Skeletal muscle satellite cell (primary cell): ENCODE data around the gene ZNF382. TPM values are rescaled to one million over a fixed set of nuclear protein-coding genes. Genes with fewer than 3 reads are reported as not detected.
"Not testable (repeated sequence)": the region's sequence is repeated elsewhere in the genome, so short reads cannot be mapped to it uniquely, and the experiment has no call there.

Experiments
- H3K27me3 ChIP-seq: 2 replicates; pipeline ENCODE4 v1.7.0; 2013; ENCODE audit warnings: low read length; ENCODE audit not compliant: control insufficient read depth, insufficient read depth
- H3K36me3 ChIP-seq: 2 replicates; pipeline ENCODE4 v1.7.0; 2013; ENCODE audit warnings: mild to moderate bottlenecking, control low read depth, low read length; ENCODE audit not compliant: insufficient read depth
- H3K4me1 ChIP-seq: 2 replicates; pipeline ENCODE4 v1.7.0; 2013; ENCODE audit warnings: low read length; ENCODE audit not compliant: control insufficient read depth, insufficient read depth
- H3K4me2 ChIP-seq: 2 replicates; pipeline ENCODE4 v1.7.0; 2013; ENCODE audit warnings: mild to moderate bottlenecking, low read length
- H3K4me3 ChIP-seq: 2 replicates; pipeline ENCODE4 v1.7.0; 2013; ENCODE audit warnings: low read length
- H3K9ac ChIP-seq: 2 replicates; pipeline ENCODE4 v1.7.0; 2013; ENCODE audit warnings: mild to moderate bottlenecking, low read depth, low read length, moderate library complexity
- H3K9me3 ChIP-seq: replicated peaks from 2 replicates; pipeline ENCODE4 v1.7.0; 2013; ENCODE audit warnings: mild to moderate bottlenecking, control low read depth, low read length
- total RNA-seq: library from RNA; depleted of rRNA; stranded (reverse); fragments of >200 nt; gene quantifications from 2 replicates; pipeline ENCODE4 v1.2.3, GENCODE V29; 2012; rRNA removed

The ZNF382 gene
- total RNA-seq: 4.8 and 6.6 TPM in 2 replicates

DNA sequence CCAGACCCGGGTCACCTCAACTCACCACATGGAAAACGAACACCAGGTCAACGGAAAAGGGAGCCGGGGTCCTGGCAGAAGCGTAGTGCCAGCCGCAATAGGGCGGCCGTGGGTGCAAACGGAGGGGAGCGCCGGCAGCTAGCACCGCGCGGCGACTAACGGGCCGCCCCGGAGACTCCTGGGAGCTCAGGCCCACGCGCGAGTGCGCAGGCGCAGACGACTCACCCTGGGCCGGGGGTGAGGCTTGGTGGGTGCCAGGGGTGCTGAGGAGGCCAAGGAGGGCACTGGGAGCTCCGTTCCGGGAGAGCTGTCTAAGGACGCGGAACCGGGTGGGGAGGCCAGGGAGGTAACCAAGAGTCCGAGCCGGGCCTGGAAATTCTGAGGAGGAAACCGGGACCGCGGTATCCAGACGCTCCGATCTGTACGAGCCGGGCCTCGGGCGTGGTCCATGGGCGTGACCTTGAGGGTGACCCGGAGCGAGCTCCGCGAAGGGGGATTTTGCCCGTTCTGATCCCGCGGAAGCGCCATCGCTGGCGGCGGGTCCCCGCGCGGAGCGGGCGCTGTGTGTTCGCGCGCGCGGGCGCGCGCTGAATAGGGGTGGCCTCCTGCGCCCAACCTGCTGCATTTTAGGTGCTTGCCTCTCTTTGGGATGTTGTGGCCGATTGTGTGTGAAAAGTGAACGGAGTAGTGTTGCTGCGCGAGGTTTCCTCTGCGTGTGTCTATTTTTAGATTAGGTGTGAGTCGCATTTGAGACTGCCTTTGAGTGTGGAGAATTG lies at the start of gene ZNF382:
TSS of gene ZNF382 (plus strand) at position 213 of the 776 bp plus-strand sequence. CDS start 4,602 bp downstream, outside the sequence.
- Histone ChIP-seq H3K27me3 (no peaks in the 10 kb centered on the region), H3K9ac (peak within 1 kb of the TSS; percentile 87), H3K9me3 (no peaks in the 10 kb centered on the region), H3K4me2 (peak within 1 kb of the TSS; percentile 92), H3K4me3 (peak within 1 kb of the TSS; percentile 95), H3K36me3 (peaks cover 15% of the 10 kb centered on the region), H3K4me1 (peaks cover 9% of the 10 kb centered on the region)

DNA sequence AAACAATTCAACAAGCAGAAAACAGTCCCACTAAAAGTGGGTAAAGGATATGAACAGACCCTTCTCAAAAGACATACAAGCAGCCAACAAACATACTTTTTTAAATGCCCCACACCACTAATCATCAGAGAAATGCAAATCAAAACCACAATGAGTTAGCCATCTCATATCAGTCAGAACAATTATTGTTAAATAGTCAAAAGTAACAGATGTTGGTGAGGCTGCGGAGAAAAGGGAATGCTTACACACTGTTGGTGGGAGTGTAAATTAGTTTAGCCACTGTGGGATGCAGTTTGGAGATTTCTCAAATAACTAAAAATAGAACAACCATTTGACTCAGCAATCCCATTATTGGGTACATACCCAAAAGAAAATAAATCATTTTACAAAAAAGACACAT lies 40.7 kb upstream of the ZNF382 start:
- Histone ChIP-seq H3K9me3 (peaks cover 20% of the 10 kb centered on the region), H3K4me1 (no peaks in the 10 kb centered on the region), H3K27me3 (no peaks in the 10 kb centered on the region), H3K36me3 (peaks cover 38% of the 10 kb centered on the region), H3K4me2 (no peak overlapping the region), H3K4me3 (no peak overlapping the region), H3K9ac (no peak overlapping the region)

DNA sequence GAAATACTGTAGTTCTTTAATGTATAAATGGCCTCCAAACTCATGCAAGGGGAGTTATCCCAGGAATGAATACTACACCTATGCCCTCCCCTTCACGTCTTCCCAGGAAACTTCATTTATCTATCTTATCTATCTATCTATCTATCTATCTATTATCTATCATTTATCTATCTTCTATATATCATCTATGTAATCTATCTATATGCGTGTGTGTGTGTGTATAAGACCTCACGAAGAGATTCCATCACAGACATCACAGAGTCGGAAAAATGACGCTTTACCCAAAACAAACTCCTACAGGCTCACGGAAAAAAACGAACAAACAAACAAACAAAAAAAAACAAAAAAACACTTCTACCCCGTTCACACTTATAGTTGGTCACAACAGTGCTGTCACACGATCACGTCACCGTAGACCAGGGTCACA lies 32.5 kb upstream of the ZNF382 start:
- no peaks in the 10 kb centered on the region for H3K9me3 ChIP-seq
- H3K27me3 ChIP-seq: no peaks in the 10 kb centered on the region
- H3K4me3 ChIP-seq: peak overlapping the region; percentile 89
- H3K9ac ChIP-seq: peak overlapping the region; percentile 88
- peak overlapping the region; percentile 99 for H3K4me2 ChIP-seq
- peaks cover 3% of the 10 kb centered on the region for H3K4me1 ChIP-seq
- H3K36me3 ChIP-seq: peaks cover 26% of the 10 kb centered on the region

DNA sequence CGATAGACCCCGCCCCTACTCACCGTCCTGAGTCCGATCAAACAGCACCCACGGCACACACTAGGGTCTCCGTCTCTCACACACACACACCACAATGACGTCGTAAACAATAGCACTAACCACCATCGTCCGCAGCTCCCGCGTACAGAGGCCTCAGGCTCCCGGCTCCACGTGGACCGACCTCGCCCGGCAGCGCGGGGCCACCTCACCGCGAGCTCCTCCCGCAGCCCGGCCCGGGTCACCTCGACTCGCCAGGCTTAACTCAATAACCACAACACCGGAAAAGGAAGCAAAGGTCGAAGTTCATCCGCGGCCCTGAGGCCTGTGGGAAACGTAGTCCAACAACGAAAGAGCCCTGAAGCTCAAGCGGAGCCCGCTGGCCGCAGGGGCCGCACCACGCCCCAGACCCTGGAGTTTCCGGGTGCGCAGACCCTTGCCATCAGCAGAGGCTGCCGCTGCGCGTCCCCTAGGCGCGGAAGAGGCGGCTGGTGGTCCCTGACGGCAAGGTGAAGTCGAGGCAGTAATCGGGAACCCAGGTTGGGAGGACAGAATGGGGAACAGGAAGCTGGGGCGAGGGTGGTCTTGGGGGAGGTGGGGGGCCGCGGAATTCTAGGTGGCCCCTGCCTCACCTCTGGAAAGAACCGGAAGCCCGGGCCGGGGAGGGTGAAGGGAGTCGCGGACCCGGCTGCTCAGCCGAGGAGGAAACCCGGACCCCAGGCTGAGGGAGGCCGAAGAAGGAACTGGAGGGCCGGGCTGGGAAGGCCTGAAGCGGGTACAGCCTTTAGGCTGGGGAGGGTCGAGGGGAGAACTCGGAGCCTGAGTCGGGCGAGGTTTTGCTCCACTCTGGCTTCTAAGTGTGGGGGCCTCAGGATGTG lies 31.9 kb upstream of the ZNF382 start, which contains the start of gene ZNF529:
TSS of gene ZNF529 (minus strand) at position 273 of the 875 bp plus-strand sequence. CDS start 946 bp downstream, outside the sequence.
- Histone ChIP-seq H3K4me1 (peaks cover 3% of the 10 kb centered on the region), H3K27me3 (no peaks in the 10 kb centered on the region), H3K9me3 (no peaks in the 10 kb centered on the region), H3K4me2 (peak within 1 kb of the TSS; percentile 99), H3K9ac (peak within 1 kb of the TSS; percentile 88), H3K36me3 (peaks cover 25% of the 10 kb centered on the region), H3K4me3 (peak within 1 kb of the TSS; percentile 89)

DNA sequence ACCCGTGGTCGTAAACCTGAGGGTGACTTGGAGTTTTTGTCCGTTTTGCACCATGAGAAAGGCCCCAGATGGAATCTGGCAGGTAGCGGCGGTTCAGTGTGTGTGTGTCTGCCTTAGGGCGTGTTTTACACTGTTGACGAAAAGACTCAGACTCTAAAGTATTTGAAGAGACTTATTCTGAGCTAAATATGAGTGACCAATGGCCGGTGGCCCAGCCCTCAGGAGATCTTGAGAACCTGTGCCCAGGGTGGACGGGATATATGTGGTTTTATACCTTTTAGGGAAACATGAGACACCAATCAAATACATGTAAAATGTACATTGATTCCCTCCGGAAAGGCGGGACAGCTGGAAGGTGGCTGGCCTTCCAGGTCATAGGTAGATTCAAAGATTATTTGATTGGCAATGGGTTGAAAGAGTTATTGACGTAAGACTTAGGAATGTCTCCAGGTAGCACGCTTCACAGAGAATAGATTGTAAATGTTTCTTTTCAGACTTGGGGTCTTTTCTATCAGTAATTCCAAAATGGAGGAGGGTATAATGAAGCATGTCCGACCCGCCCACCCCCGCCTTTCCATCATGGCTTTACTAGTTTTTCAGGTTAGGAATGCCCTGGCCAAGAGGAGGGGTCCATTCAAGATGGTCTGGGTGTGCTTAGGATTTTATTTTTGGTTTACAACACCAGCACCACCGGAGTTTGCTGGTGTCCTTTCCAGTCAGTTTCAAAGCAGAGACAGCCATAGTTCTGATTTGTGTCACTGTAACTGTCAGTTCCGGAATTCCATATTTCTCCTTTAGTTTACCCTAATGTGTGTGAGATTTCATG lies 31.0 kb upstream of the ZNF382 start:
- Histone ChIP-seq H3K9me3 (no peaks in the 10 kb centered on the region), H3K4me2 (peak overlapping the region; percentile 99), H3K36me3 (peaks cover 26% of the 10 kb centered on the region), H3K4me1 (peaks cover 3% of the 10 kb centered on the region), H3K27me3 (no peaks in the 10 kb centered on the region), H3K4me3 (peak overlapping the region; percentile 89), H3K9ac (peak overlapping the region; percentile 88)

DNA sequence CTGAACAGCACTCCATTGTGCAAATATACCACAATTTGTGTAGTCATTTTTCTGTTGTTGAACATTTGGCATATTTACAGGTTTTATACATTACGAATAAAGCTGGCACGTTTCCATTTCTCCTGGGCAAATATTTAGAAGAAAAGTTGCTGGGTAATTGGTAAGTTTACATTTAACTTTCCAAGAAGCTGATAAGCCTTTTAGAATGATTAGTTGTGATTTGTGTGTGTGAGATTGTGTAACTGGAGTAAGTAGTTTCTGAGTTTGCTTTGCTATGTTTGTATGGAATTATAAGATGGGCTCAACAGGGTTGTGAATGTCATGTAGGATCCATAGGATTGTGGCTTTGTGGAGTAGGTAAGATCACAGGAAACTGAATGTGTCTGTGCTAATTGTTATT lies 30.4 kb upstream of the ZNF382 start:
- H3K36me3 ChIP-seq: peaks cover 30% of the 10 kb centered on the region
- H3K4me3 ChIP-seq: peak overlapping the region; percentile 89

DNA sequence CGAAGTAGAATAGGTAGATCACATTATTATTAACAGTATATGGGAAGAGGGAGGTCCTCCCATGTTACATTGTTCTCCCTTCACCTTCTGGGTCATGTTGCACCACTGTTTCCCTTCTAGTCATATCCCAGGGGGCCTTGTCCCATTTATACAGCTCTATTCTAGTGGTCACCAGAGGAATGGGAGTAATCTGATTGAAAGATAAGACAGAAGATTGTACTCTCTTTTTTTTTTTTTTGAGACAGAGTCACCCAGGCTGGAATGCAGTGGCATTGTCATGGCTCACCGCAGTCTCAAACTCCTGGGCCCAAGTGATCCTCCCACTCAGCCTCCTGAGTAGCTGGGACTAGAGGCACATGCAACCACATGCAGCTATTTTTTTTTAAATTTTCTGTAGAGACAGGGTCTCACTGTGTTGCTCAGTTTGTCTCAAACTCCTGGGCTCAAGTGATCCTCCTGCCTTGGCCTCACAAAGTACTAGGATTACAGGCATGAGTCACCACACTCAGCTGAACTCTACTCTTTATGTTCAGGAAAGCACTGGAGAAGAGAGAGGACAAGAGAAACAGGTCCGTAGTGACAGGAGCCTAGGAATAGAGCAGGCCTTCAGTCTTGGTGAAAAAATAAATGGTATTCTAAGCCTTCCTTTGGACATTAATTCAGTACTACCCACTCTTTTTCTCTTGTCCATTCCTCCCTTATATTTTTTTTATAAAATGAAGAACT lies 27.7 kb upstream of the ZNF382 start:
- no peaks in the 10 kb centered on the region for H3K27me3 ChIP-seq
- H3K9ac ChIP-seq: no peak overlapping the region
- H3K36me3 ChIP-seq: peaks cover 50% of the 10 kb centered on the region
- H3K9me3 ChIP-seq: no peaks in the 10 kb centered on the region
- peaks cover 3% of the 10 kb centered on the region for H3K4me1 ChIP-seq
- H3K4me2 ChIP-seq: no peak overlapping the region
- no peak overlapping the region for H3K4me3 ChIP-seq

More for the DNA sequence above, 30.4 kb upstream of the ZNF382 start:
- no peaks in the 10 kb centered on the region for H3K27me3 ChIP-seq
- no peak overlapping the region for H3K9ac ChIP-seq
- H3K9me3 ChIP-seq: no peaks in the 10 kb centered on the region
- peaks cover 3% of the 10 kb centered on the region for H3K4me1 ChIP-seq
- H3K4me2 ChIP-seq: peak overlapping the region; percentile 99

DNA sequence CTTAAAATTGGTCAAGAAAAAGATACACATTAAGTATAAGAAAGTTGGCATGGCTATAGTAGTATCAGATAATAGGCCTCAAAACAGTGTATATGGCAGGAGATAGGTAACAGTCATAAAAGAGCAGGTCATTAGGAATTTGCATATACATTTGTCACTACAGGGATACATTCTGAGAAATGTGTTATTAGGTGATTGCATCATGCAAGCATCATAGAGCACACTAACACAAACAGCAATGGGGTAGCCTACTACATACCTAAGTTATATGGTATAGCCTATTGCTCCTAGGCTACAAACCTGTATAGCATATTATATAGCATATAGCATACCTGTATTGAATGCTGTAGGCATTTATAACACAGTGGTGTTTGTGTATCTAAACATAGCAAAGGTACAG lies 25.9 kb upstream of the ZNF382 start:
- H3K27me3 ChIP-seq: no peaks in the 10 kb centered on the region
- H3K9me3 ChIP-seq: no peaks in the 10 kb centered on the region
- H3K9ac ChIP-seq: no peak overlapping the region
- H3K4me3 ChIP-seq: no peak overlapping the region
- H3K36me3 ChIP-seq: peaks cover 50% of the 10 kb centered on the region
- H3K4me2 ChIP-seq: no peak overlapping the region
- peaks cover 3% of the 10 kb centered on the region for H3K4me1 ChIP-seq

DNA sequence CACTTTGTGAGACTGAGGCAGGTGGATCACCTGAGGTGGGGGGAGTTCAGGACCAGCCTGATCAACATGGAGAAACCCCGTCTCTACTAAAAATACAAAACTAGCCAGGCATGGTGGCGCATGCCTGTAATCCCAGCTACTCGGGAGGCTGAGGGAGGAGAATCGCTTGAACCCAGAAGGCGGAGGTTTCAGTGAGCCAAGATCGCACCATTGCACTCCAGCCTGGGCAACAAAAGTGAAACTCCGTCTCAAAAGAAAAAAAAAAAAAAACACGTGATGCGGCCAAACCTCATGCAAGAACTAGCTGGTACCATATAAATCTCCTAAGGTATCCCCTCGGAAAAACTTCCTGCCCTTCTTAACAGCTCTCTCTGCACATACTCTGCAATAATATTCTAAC lies 2.4 kb upstream of the ZNF382 start:
- not testable (repeated sequence) for H3K36me3 ChIP-seq, H3K4me3 ChIP-seq, H3K27me3 ChIP-seq, H3K4me2 ChIP-seq, H3K9ac ChIP-seq, H3K4me1 ChIP-seq, H3K9me3 ChIP-seq

DNA sequence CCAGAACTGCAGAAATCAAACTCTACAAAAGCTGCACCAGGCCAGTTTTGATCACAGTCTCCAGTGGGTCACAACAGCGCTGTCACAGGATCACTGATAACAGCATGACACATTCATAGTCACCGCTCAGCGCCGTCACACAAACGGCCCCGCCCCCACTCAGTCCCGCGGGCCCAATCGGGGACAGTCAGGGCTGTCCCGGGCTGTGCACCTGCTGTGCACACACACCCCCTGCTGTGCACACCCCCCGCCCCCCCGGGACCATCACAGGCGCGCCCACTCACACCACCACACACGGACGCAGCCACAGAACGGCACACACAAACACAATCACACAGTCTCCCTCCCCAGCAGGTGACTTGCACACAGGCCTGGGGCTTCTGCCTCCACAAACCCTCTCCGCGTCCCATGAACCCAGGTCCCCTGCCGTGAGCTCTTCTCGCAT lies 435 bp upstream of the ZNF382 start:
- peak overlapping the region; percentile 87 for H3K9ac ChIP-seq
- no peaks in the 10 kb centered on the region for H3K27me3 ChIP-seq
- H3K9me3 ChIP-seq: no peaks in the 10 kb centered on the region
- H3K4me3 ChIP-seq: peak overlapping the region; percentile 95
- peak overlapping the region; percentile 92 for H3K4me2 ChIP-seq
- H3K36me3 ChIP-seq: peaks cover 12% of the 10 kb centered on the region
- peaks cover 9% of the 10 kb centered on the region for H3K4me1 ChIP-seq
